BLaER1 (cell line): ENCODE results near the gene NID2.

Experiments
- H3K27ac ChIP-seq: shearing (Covaris generic); formaldehyde crosslinking; 2 replicates; pipeline ENCODE4 v1.8.1; 2022
- H3K27me3 ChIP-seq: shearing (Covaris generic); formaldehyde crosslinking; 2 replicates; pipeline ENCODE4 v1.8.1; 2022
- H3K36me3 ChIP-seq: shearing (Covaris generic); formaldehyde crosslinking; 2 replicates; pipeline ENCODE4 v1.8.1; 2022
- H3K4me1 ChIP-seq: shearing (Covaris generic); formaldehyde crosslinking; 2 replicates; pipeline ENCODE4 v1.8.1; 2022
- H3K4me2 ChIP-seq: shearing (Covaris generic); formaldehyde crosslinking; 2 replicates; pipeline ENCODE4 v1.8.1; 2022
- H3K4me3 ChIP-seq: shearing (Covaris generic); formaldehyde crosslinking; 2 replicates; pipeline ENCODE4 v1.8.1; 2022
- H3K9ac ChIP-seq: shearing (Covaris generic); formaldehyde crosslinking; 2 replicates; pipeline ENCODE4 v1.8.1; 2022
- H3K9me3 ChIP-seq: shearing (Covaris generic); formaldehyde crosslinking; 2 replicates; pipeline ENCODE4 v1.8.1; 2022
- H4K20me1 ChIP-seq: shearing (Covaris generic); formaldehyde crosslinking; 2 replicates; pipeline ENCODE4 v1.8.1; 2022
- Cebpa-rat ChIP-seq: shearing (Covaris generic); IDR thresholded peaks from 2 replicates; pipeline ENCODE4 v1.8.1; 2022

Gene NID2

DNA sequence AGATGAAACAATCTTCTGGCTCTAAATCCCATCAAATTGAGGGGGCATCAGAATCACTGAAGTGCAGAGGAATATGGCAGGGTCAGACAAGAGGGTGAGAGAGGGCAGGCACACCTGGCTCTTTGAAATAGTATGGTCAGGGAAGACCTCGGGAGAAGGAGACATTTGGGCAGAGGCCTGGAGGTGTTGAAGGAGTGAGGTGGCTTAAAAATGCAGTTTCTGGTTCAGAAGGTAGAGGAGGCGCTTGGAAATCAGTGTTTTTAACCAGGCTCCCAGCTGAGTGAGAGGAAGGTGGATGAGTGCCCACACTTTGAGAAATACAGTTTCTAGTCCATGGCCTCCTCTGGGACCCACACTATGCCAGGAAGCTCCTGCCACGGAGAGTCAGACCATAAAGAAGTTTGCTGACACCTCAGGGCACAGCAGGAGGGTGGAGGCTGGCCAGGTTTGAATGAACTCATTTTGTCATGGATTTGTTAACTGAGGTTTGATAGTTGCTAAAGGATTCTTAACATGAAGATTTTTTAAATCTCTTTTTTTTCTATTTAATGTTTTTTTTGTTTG, 20.1 kb downstream of the NID2 start:
- no peak for TF ChIP-seq Cebpa-rat

DNA sequence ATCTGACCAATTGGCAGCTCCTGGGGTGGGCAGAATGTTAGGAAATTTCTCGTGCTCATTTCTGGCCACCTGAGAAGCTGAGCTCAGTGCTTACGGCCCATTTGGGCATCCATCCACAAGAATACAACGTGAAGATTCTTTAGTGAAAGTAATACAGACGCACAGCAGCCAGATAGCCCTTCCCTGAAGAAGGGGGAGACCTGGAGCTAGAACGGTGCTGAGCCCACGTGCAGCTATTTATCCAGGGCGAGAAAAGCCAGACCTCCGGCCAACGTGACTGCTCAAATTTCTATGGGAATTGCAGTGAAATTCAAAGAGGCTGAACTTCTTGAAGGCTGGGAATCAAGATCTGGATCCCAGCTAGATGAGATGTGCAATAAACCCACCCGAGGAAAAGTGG, 20.7 kb downstream of the NID2 start:
- peaks cover 17% of the 10 kb centered on the region; the same call in 1 of the 2 replicates for H4K20me1 ChIP-seq
- H3K36me3 ChIP-seq: peaks cover 20% of the 10 kb centered on the region; the same call in 1 of the 2 replicates
- no peaks in the 10 kb centered on the region for H3K9me3 ChIP-seq
- no peak for TF ChIP-seq Cebpa-rat
- H3K4me1 ChIP-seq: peaks cover 100% of the 10 kb centered on the region
- peak overlapping the region; percentile 76 for H3K4me2 ChIP-seq
- peak overlapping the region; percentile 78 for H3K27ac ChIP-seq
- no peak overlapping the region for H3K4me3 ChIP-seq
- H3K9ac ChIP-seq: no peak overlapping the region
- H3K27me3 ChIP-seq: no peaks in the 10 kb centered on the region

More for the DNA sequence above, 20.1 kb downstream of the NID2 start:
- Histone ChIP-seq H3K4me1 (peaks cover 100% of the 10 kb centered on the region), H3K27ac (peak overlapping the region; percentile 78), H3K4me3 (no peak overlapping the region), H3K4me2 (peak overlapping the region; percentile 76), H3K36me3 (peaks cover 21% of the 10 kb centered on the region), H3K27me3 (no peaks in the 10 kb centered on the region), H3K9me3 (no peaks in the 10 kb centered on the region), H3K9ac (peak overlapping the region; percentile 59; the same call in 1 of the 2 replicates), H4K20me1 (peaks cover 17% of the 10 kb centered on the region; the same call in 1 of the 2 replicates)

DNA sequence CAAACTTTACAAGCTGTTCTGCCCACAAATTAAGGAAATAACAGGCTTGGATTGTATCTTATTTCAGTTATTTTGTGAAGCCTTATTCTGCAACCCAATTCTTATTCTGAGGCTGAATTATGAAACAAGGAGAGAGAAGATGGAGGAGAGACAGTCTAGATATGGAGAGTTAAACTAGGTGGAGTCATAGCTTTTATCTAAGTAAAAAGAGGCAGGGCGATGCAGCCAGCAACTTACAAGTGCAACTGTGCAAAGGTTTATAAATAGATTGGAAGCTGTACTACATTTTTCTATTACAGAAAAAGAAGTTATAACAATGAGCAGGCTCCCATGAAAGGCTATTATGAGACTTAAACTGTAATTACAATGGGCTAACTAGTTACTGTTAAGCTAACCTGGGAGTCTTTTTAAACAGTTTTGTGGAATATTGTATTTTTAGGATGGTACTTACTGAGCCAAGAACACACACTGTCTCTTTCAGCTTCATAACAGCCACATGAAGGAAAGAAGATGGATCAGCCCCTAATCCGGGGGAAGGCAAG, 22.4 kb downstream of the NID2 start:
- Histone ChIP-seq H4K20me1 (peaks cover 11% of the 10 kb centered on the region; the same call in 1 of the 2 replicates), H3K9ac (peak overlapping the region; percentile 30; the same call in 1 of the 2 replicates), H3K27ac (peak overlapping the region; percentile 78), H3K27me3 (no peaks in the 10 kb centered on the region), H3K4me3 (0 out of 2 replicates have a peak overlapping the region, but pooled peaks have one; percentile 26), H3K4me2 (peak overlapping the region; percentile 76), H3K4me1 (peaks cover 96% of the 10 kb centered on the region), H3K36me3 (peaks cover 36% of the 10 kb centered on the region), H3K9me3 (no peaks in the 10 kb centered on the region)
- TF ChIP-seq Cebpa-rat: no peak

DNA sequence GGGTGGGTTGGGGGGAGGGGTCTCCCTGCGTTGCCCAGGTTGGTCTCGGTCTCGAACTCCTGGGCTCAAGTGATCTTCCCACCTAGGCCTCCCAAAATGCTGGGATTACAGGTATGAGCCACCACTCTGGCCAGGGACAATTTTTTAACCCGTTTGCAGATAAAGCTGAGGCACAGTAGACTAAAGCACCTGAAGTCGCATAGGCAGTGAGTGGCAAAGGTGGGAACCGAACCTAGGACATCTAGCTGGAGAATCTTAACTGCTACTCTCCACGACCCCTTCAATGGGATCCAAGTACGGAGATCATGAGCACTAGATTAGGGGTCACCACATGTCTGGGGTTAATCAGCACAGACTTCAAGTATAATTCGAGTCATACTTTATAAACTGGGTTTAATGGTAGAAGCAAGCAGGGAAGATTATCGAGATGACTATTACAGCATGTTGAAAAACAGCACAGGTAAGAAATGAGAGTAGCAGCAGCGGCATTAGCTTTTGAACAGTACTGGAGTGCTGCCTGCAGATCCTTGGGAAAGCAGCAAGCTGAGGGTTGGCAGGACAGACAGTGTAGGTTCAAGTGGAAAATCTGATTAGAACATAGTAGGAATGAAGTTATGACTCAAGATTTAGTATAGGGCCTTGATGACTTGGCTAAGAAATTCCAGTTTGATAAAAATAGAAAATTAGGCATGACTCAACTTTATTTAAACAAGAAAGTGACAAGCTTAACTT, 23.9 kb downstream of the NID2 start:
- peaks cover 45% of the 10 kb centered on the region for H3K36me3 ChIP-seq
- H4K20me1 ChIP-seq: peaks cover 4% of the 10 kb centered on the region; the same call in 1 of the 2 replicates
- H3K4me2 ChIP-seq: peak overlapping the region; percentile 76
- H3K9ac ChIP-seq: peak overlapping the region; percentile 38; the same call in 1 of the 2 replicates
- H3K27me3 ChIP-seq: no peaks in the 10 kb centered on the region
- H3K9me3 ChIP-seq: no peaks in the 10 kb centered on the region
- peaks cover 81% of the 10 kb centered on the region for H3K4me1 ChIP-seq
- peak overlapping the region; percentile 65 for H3K27ac ChIP-seq
- H3K4me3 ChIP-seq: 0 out of 2 replicates have a peak overlapping the region, but pooled peaks have one; percentile 12
- no peak for TF ChIP-seq Cebpa-rat

DNA sequence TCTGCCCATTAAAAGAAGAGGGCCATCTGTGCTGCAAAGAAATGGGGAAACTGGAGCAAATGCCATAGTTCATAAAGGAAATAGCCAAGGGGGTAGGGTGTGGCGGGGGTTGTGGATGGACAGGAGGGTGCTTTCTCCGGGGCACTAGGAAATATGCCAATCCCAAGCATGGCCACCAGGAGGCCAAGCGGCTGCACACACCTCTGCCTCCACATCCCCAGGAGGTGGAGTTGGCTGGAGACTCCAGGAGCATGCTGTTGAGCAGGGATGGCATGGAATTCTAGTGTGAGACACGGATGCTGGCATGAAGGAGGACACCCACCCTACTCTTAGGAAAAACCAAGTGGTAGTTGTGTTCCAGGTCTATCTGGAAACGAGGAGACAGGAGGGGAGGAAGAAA, 25.2 kb downstream of the NID2 start:
- no peak for TF ChIP-seq Cebpa-rat
- H3K9me3 ChIP-seq: no peaks in the 10 kb centered on the region
- H3K4me2 ChIP-seq: peak overlapping the region; percentile 76
- peaks cover 69% of the 10 kb centered on the region for H3K4me1 ChIP-seq
- peaks cover 58% of the 10 kb centered on the region for H3K36me3 ChIP-seq
- no peak overlapping the region for H3K4me3 ChIP-seq
- H3K9ac ChIP-seq: peak overlapping the region; percentile 33; the same call in 1 of the 2 replicates
- peak overlapping the region; percentile 59; the same call in 1 of the 2 replicates for H3K27ac ChIP-seq
- H4K20me1 ChIP-seq: no peaks in the 10 kb centered on the region
- H3K27me3 ChIP-seq: no peaks in the 10 kb centered on the region

DNA sequence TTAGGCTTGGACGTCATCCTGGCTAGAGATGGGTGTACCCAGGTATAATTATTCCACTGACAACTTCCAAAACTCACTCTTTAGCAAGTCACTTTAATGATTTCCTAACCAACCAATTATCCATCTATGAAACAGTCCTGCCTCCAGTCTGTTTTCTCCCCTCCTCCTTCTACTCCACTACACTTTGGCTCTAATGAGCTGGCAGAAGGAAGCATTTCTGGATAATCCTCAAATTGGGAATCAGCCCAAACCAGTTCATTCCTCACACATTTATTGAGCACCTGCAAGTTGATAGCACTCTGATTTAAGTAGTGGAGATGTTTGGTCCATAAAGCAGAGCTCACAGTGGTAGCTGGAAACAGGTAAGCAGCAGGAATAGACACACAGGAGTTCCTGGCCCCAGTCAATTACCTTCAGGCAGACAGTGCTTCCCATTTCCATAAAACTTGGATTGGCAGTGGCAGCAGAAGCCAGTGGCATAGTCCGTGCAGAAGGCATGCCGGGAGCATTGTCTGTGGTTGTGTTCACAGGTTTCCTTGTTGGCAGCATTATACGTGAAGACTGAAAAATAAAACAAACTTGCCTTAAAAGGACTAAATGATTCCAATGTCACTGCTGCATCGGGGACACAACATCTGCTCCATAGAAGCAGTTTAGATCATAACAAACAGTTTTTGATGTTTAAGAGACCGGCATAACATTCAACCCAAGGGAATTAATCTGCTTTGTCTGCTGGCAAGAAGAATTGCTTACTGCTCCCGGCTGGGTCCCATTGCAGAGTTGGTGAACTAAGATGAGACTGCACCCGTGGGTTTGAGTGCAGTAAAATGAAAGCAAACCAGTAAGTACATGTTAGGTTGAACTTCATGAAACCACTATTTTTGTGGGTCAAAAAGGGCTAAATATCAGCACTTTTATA, 26.2 kb downstream of the NID2 start:
- H3K4me2 ChIP-seq: peak overlapping the region; percentile 76
- H3K9ac ChIP-seq: peak overlapping the region; percentile 33; the same call in 1 of the 2 replicates
- peaks cover 58% of the 10 kb centered on the region for H3K4me1 ChIP-seq
- H4K20me1 ChIP-seq: no peaks in the 10 kb centered on the region
- H3K36me3 ChIP-seq: peaks cover 61% of the 10 kb centered on the region
- H3K27me3 ChIP-seq: no peaks in the 10 kb centered on the region
- H3K27ac ChIP-seq: peak overlapping the region; percentile 59
- TF ChIP-seq Cebpa-rat: no peak
- no peaks in the 10 kb centered on the region for H3K9me3 ChIP-seq
- H3K4me3 ChIP-seq: peak overlapping the region; percentile 28; the same call in 1 of the 2 replicates

DNA sequence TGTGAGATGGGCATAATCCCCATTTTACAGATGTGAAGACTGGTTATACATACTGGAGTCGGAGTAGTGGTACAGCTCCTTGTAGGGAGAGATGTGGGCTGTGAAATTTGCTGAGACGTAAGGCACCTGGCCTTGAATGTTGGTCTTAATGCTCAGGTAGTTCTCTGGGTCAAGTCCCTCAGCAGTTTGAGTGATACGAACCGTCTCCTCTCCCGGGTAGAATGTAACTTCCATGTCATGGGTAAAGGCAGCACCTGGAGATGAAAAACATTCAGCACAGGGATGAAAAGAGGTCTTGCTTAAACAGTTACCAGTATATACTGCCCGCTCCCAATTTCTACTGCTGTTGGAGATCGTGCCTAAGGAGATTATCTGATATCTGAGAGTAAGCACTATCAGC, 28.3 kb downstream of the NID2 start:
- Histone ChIP-seq H3K27ac (no peak overlapping the region), H3K4me2 (no peak overlapping the region), H3K9ac (no peak overlapping the region), H4K20me1 (no peaks in the 10 kb centered on the region), H3K27me3 (no peaks in the 10 kb centered on the region), H3K36me3 (peaks cover 79% of the 10 kb centered on the region), H3K4me1 (peaks cover 38% of the 10 kb centered on the region), H3K4me3 (no peak overlapping the region), H3K9me3 (no peaks in the 10 kb centered on the region)
- no peak for TF ChIP-seq Cebpa-rat

DNA sequence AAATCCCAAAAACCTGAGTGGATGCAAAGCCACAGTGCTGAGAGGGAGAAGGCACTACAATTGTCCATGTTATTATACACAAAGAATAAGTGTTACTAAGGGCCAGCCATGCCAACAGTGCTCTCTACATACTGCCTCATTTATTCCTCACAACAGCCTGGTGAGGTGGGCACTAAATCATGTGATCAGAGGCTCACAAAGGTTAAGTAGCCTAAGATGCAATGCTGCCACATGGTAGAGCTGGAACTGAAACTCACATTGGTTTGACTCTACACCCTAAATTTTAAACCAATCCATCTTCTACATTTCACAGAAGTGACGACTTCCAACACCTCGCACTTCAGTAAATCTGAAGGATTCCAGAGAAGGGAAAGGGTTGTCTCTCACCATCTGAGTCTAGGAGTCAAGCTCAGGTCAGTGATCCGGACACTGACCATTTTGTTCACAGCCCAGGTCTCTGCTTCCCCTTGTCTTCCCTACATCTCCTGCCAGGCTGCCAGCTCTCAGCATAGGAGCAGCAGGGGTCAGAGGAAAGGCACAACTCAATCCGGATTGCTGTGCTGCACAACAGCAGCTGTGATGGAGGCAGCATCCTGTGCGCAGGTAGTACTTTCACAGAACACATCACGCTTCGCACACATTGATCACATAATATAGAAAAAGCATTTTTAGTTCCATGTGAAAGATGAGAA, 29.6 kb downstream of the NID2 start:
- H3K4me3 ChIP-seq: no peak overlapping the region
- no peaks in the 10 kb centered on the region for H3K9me3 ChIP-seq
- H3K4me1 ChIP-seq: peaks cover 25% of the 10 kb centered on the region
- H3K36me3 ChIP-seq: peaks cover 93% of the 10 kb centered on the region
- no peaks in the 10 kb centered on the region for H3K27me3 ChIP-seq
- no peak overlapping the region for H3K9ac ChIP-seq
- H4K20me1 ChIP-seq: no peaks in the 10 kb centered on the region
- no peak for TF ChIP-seq Cebpa-rat
- H3K27ac ChIP-seq: no peak overlapping the region
- no peak overlapping the region for H3K4me2 ChIP-seq
